B cell (primary cell): ENCODE results near the gene VEZT. TPM values are rescaled to one million over a fixed set of nuclear protein-coding genes. Genes with fewer than 3 reads are reported as not detected.

ENCODE experiments used
- ATAC-seq: fragments of 200-7000 bp; cut with Tn5 transposase; one replicate; pipeline ENCODE4 v1.10.0; 2021; ENCODE audit warnings: low read depth, mild to moderate bottlenecking, moderate number of reproducible peaks, moderate library complexity
- CTCF ChIA-PET: fragments of 350-600 bp; sonication (Branson Sonifier 250); formaldehyde crosslinking; loops from one replicate; lab custom pipeline; 2021; ENCODE audit warnings: antibody characterized with exemption, inconsistent platforms; lab: Charles Lee
- POLR2A ChIA-PET: fragments of 350-600 bp; sonication (Branson Sonifier 250); formaldehyde crosslinking; loops from one replicate; lab custom pipeline; 2021; ENCODE audit warnings: antibody characterized with exemption; lab: Charles Lee
- DNase-seq: peaks from one replicate; pipeline ENCODE4 v3.0.0; 2013
- H2AFZ ChIP-seq: 2 replicates; pipeline ENCODE4 v1.6.1; 2012; ENCODE audit warnings: mild to moderate bottlenecking, low read depth, low read length; ENCODE audit not compliant: insufficient read depth, poor library complexity, severe bottlenecking
- H3K27ac ChIP-seq, 2 donors: 1 replicate in 1 of 2; 2 replicates in 1 of 2; pipeline ENCODE4 v1.5.1; 2012 to 2013; ENCODE audit warnings: low read length in 2 of 2, mild to moderate bottlenecking in 2 of 2, moderate library complexity in 1 of 2
- H3K27me3 ChIP-seq, 4 experiments: fragments of 200-600 bp in 1 of 4; sonication (generic) in 1 of 4; replicated peaks in 1 of 4; 1 replicate in 2 of 4; 2 replicates in 2 of 4; pipeline versions ENCODE4 v1.6.1 to v1.7.0; 2013 to 2016; ENCODE audit warnings: low read length in 3 of 4, mild to moderate bottlenecking in 2 of 4, mixed read lengths in 1 of 4, moderate library complexity in 1 of 4; ENCODE audit not compliant: insufficient read depth in 4 of 4, control insufficient read depth in 3 of 4; ENCODE audit errors: control extremely low read depth in 1 of 4
- H3K36me3 ChIP-seq, 2 experiments: replicated peaks in 1 of 2; 1 replicate in 1 of 2; 2 replicates in 1 of 2; pipeline versions ENCODE4 v1.6.1 to v1.7.1; 2013; ENCODE audit warnings: low read length in 1 of 2; ENCODE audit not compliant: insufficient read depth in 2 of 2, control insufficient read depth in 1 of 2; ENCODE audit errors: control extremely low read depth in 1 of 2, extremely low read depth in 1 of 2
- H3K4me1 ChIP-seq, 2 donors: fragments of 200-600 bp in 1 of 2; sonication (generic) in 1 of 2; 1 replicate in 1 of 2; 2 replicates in 1 of 2; pipeline versions ENCODE4 v1.5.1 to v1.6.1; 2013 to 2017; ENCODE audit warnings: low read length in 2 of 2; ENCODE audit not compliant: control insufficient read depth in 2 of 2, insufficient read depth in 2 of 2
- H3K4me2 ChIP-seq: replicated peaks from 2 replicates; pipeline ENCODE3; 2012; ENCODE audit warnings: mild to moderate bottlenecking, low read depth, low read length; ENCODE audit not compliant: poor library complexity, severe bottlenecking
- H3K4me3 ChIP-seq, 5 experiments: fragments of 200-600 bp in 1 of 5; sonication (generic) in 1 of 5; 1 replicate in 3 of 5; 2 replicates in 2 of 5; pipeline versions ENCODE4 v1.5.1 to v1.7.0; 2011 to 2016; ENCODE audit warnings: low read length in 4 of 5, mild to moderate bottlenecking in 4 of 5, low read depth in 2 of 5, control low read depth in 1 of 5, moderate library complexity in 1 of 5; ENCODE audit not compliant: insufficient read depth in 1 of 5; ENCODE audit errors: control extremely low read depth in 1 of 5, extremely low read depth in 1 of 5
- H3K79me2 ChIP-seq: fragments of 200-600 bp; sonication (generic); one replicate; pipeline ENCODE4 v1.6.0; 2016; ENCODE audit warnings: low read length; ENCODE audit not compliant: control insufficient read depth, insufficient read depth
- H3K9ac ChIP-seq: fragments of 200-600 bp; sonication (generic); 2 replicates; pipeline ENCODE4 v1.6.1; 2017; ENCODE audit warnings: mild to moderate bottlenecking, low read length, moderate library complexity
- H3K9me3 ChIP-seq, 3 donors: one replicate each; pipeline versions ENCODE4 v1.6.1 to v1.7.1; 2013; ENCODE audit warnings: low read length in 2 of 3; ENCODE audit not compliant: control insufficient read depth in 2 of 3, insufficient read depth in 1 of 3; ENCODE audit errors: control extremely low read depth in 1 of 3
- H4K20me1 ChIP-seq: 2 replicates; pipeline ENCODE4 v1.6.0; 2012; ENCODE audit warnings: mild to moderate bottlenecking, low read length; ENCODE audit not compliant: insufficient read depth, control insufficient read depth, poor library complexity, severe bottlenecking
- H3K27ac Mint-ChIP-seq: one replicate; pipeline ENCODE4 v1.8.0; 2021; ENCODE audit warnings: mixed read lengths
- H3K27me3 Mint-ChIP-seq: one replicate; pipeline ENCODE4 v1.8.0; 2021; ENCODE audit warnings: mixed read lengths
- H3K4me1 Mint-ChIP-seq: one replicate; pipeline ENCODE4 v1.8.0; 2021; ENCODE audit warnings: mixed read lengths
- H3K4me3 Mint-ChIP-seq: one replicate; pipeline ENCODE4 v1.8.0; 2021; ENCODE audit warnings: mixed read lengths
- H3K9me3 Mint-ChIP-seq: one replicate; pipeline ENCODE4 v1.8.0; 2022; ENCODE audit warnings: mixed read lengths; ENCODE audit not compliant: insufficient read depth
- EZH2 ChIP-seq: IDR thresholded peaks from 2 replicates; pipeline ENCODE4 v1.6.1; 2012; ENCODE audit warnings: borderline replicate concordance, low read depth, mild to moderate bottlenecking, moderate library complexity, low read length; ENCODE audit not compliant: insufficient read depth, poor library complexity, severe bottlenecking
- WGBS: methylation state at CpG from one replicate; pipeline ENCODE4 v1.1.5; 2013; ENCODE audit warnings: missing lambda C conversion rate; ENCODE audit not compliant: insufficient coverage; 5-methylcytosine and 5-hydroxymethylcytosine counted together
- intact Hi-C: fragments of 100-400 bp; cut with micrococcal nuclease; formaldehyde crosslinking; loops from one replicate; pipeline ENCODE4 v1.10.0; 2022
- polyA plus RNA-seq: library from polyadenylated mRNA; depleted of rRNA; stranded (reverse); fragments of >200 nt; gene quantifications from 2 replicates; pipeline ENCODE4 v1.2.3, GENCODE V29; 2012
- total RNA-seq, 2 donors: library from RNA; stranded (reverse); fragments of 120-200 nt in 1 of 2; gene quantifications; 1 replicate in 1 of 2; 2 replicates in 1 of 2; pipeline versions ENCODE4 v1.2.3 to v1.2.4, GENCODE V29; 2013 to 2022
- TF ChIP-seq, protein P1 (sequence below): fragments of 200-600 bp; IDR thresholded peaks from one replicate; pipeline ENCODE4 v1.8.0; 2022; ENCODE audit warnings: antibody characterized with exemption, mild to moderate bottlenecking

VEZT gene
- total and polyA plus RNA-seq, 2 donors (not counting 1 experiment from before 2014, with no cell fraction given) = 19.9 to 61.8 TPM

- Histone ChIP-seq H3K9ac (no peak overlapping the region), H3K9me3 (no peaks in the 10 kb centered on the region), H2AFZ (no peak overlapping the region), H3K27me3 (no peaks in the 10 kb centered on the region), H3K4me3 (no peak overlapping the region), H3K4me2 (no peak overlapping the region), H3K27ac (no peak overlapping the region), H3K4me1 (no peaks in the 10 kb centered on the region), H3K79me2 (no peaks in the 10 kb centered on the region), H4K20me1 (no peaks in the 10 kb centered on the region), H3K36me3 (peaks cover 7 to 17% of the 10 kb centered on the region in 2 experiments)
- Mint-ChIP-seq H3K27me3 (no peaks in the 10 kb centered on the region), H3K27ac (no peak overlapping the region), H3K4me3 (no peak overlapping the region), H3K9me3 (no peaks in the 10 kb centered on the region), H3K4me1 (no peaks in the 10 kb centered on the region)
- ChIA-PET CTCF (no interaction called here), POLR2A (interaction anchor here (0.6 kb wide), 1 partner anchor 27 kb away, joined by 5 read pairs; no protein-coding TSS in a partner anchor)
- intact Hi-C loops = no loop called here
- no peak for TF ChIP-seq EZH2
- TF ChIP-seq, protein P1, sequence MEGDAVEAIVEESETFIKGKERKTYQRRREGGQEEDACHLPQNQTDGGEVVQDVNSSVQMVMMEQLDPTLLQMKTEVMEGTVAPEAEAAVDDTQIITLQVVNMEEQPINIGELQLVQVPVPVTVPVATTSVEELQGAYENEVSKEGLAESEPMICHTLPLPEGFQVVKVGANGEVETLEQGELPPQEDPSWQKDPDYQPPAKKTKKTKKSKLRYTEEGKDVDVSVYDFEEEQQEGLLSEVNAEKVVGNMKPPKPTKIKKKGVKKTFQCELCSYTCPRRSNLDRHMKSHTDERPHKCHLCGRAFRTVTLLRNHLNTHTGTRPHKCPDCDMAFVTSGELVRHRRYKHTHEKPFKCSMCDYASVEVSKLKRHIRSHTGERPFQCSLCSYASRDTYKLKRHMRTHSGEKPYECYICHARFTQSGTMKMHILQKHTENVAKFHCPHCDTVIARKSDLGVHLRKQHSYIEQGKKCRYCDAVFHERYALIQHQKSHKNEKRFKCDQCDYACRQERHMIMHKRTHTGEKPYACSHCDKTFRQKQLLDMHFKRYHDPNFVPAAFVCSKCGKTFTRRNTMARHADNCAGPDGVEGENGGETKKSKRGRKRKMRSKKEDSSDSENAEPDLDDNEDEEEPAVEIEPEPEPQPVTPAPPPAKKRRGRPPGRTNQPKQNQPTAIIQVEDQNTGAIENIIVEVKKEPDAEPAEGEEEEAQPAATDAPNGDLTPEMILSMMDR = no peak
- DNase-seq = no peak
- 100% methylated on average over 1 of the region's 5 CpGs for WGBS
- ATAC-seq = no peak
Measured at GRCh38 chr12:95298916-95299315, 81.3 kb downstream of the VEZT start.

- H3K27me3 Mint-ChIP-seq = no peaks in the 10 kb centered on the region
- CTCF ChIA-PET = no interaction called here
Measured at GRCh38 chr12:95300286-95300685, 82.7 kb downstream of the VEZT start.

More at GRCh38 chr12:95300286-95300685, 82.7 kb downstream of the VEZT start:
- Mint-ChIP-seq H3K9me3 (no peaks in the 10 kb centered on the region), H3K4me1 (no peaks in the 10 kb centered on the region), H3K4me3 (no peak overlapping the region), H3K27ac (no peak overlapping the region)
- Histone ChIP-seq H4K20me1 (no peaks in the 10 kb centered on the region), H3K27ac (no peak overlapping the region), H3K9ac (no peak overlapping the region), H2AFZ (no peak overlapping the region), H3K4me2 (no peak overlapping the region), H3K4me1 (no peaks in the 10 kb centered on the region), H3K36me3 (peaks cover 11 to 17% of the 10 kb centered on the region in 2 experiments), H3K4me3 (no peak overlapping the region), H3K79me2 (no peaks in the 10 kb centered on the region), H3K9me3 (no peaks in the 10 kb centered on the region), H3K27me3 (no peaks in the 10 kb centered on the region)
- ATAC-seq (no peak), DNase-seq (no peak)
- no CpG with 5 or more reads among the region's 2 CpGs for WGBS
- no peak for TF ChIP-seq EZH2
- TF ChIP-seq, protein P1 = no peak
- POLR2A ChIA-PET = no interaction called here
- intact Hi-C loops = no loop called here
